K562 (cell line): ENCODE results near the gene AIFM1. TPM values are rescaled to one million over a fixed set of nuclear protein-coding genes. Genes with fewer than 3 reads are reported as not detected.
A peak's percentile ranks its signal among the peaks of the same experiment; 100 is the strongest.

Experiments used
- ATF2 ChIP-seq: sonication (generic); formaldehyde crosslinking; IDR thresholded peaks from 2 replicates; pipeline ENCODE4 v1.8.1; 2022; ENCODE audit warnings: missing genetic modification reagents
- BRD4 ChIP-seq: fragments of 200-600 bp; sonication (generic); IDR thresholded peaks from 2 replicates; pipeline ENCODE4 v1.6.1; 2017; ENCODE audit warnings: inconsistent platforms
- BRF1 ChIP-seq: IDR thresholded peaks from 3 replicates; pipeline ENCODE4 v1.6.1; 2011; ENCODE audit warnings: borderline replicate concordance, mild to moderate bottlenecking; ENCODE audit not compliant: insufficient read length; ENCODE audit errors: extremely low read depth
- CBFB ChIP-seq: sonication (generic); formaldehyde crosslinking; IDR thresholded peaks from 2 replicates; pipeline ENCODE4 v1.4.0; 2020; ENCODE audit warnings: mild to moderate bottlenecking, missing genetic modification reagents
- FOXM1 ChIP-seq, 2 experiments: fragments of 450-650 bp in 1 of 2; sonication (generic) in 1 of 2; formaldehyde crosslinking in 1 of 2; IDR thresholded peaks; 2 replicates each; pipeline versions ENCODE4 v1.6.1 to v1.9.0; 2017 to 2022; ENCODE audit warnings: low read depth in 2 of 2, mild to moderate bottlenecking in 2 of 2, missing genetic modification reagents in 1 of 2, moderate library complexity in 1 of 2
- GMEB1 ChIP-seq: fragments of 250-450 bp; sonication (Bioruptor Pico); IDR thresholded peaks from 2 replicates; pipeline ENCODE4 v1.4.0; 2020; ENCODE audit warnings: mild to moderate bottlenecking
- JUND ChIP-seq, 2 experiments: IDR thresholded peaks; 2 replicates in 1 of 2; 3 replicates in 1 of 2; pipeline ENCODE4 v1.6.1; 2011; ENCODE audit warnings: borderline replicate concordance in 2 of 2, low read depth in 2 of 2, low read length in 2 of 2, improper control_type of control experiment in 1 of 2, missing biosample characterization in 1 of 2, missing genetic modification characterization in 1 of 2, missing genetic modification reagents in 1 of 2
- MAFF ChIP-seq: IDR thresholded peaks from 2 replicates; pipeline ENCODE4 v1.6.1; 2012; ENCODE audit warnings: low read length, improper control_type of control experiment
- MYC ChIP-seq, 2 experiments: fragments of 250-450 bp in 1 of 2; sonication (Bioruptor Pico) in 1 of 2; IDR thresholded peaks; 2 replicates each; pipeline versions ENCODE4 v1.5.1 to v1.6.1; 2012 to 2021; ENCODE audit warnings: low read depth in 2 of 2, borderline replicate concordance in 1 of 2, improper control_type of control experiment in 1 of 2, low read length in 1 of 2, mild to moderate bottlenecking in 1 of 2, moderate library complexity in 1 of 2
- NFIC ChIP-seq: fragments of 450-650 bp; IDR thresholded peaks from 2 replicates; pipeline ENCODE4 v1.6.1; 2017; ENCODE audit warnings: mild to moderate bottlenecking, inconsistent platforms
- NR1H2 ChIP-seq: sonication (generic); formaldehyde crosslinking; IDR thresholded peaks from 2 replicates; pipeline ENCODE4 v1.4.0; 2020; ENCODE audit warnings: mild to moderate bottlenecking, missing genetic modification reagents
- OTX1 ChIP-seq: fragments of 450-650 bp; formaldehyde crosslinking; IDR thresholded peaks from 2 replicates; pipeline ENCODE4 v1.4.0; 2022; ENCODE audit warnings: mild to moderate bottlenecking
- PREB ChIP-seq: sonication (generic); formaldehyde crosslinking; IDR thresholded peaks from 2 replicates; pipeline ENCODE4 v1.8.1; 2023; ENCODE audit warnings: mild to moderate bottlenecking, missing genetic modification reagents
- TSHZ1 ChIP-seq: fragments of 250-450 bp; sonication (Bioruptor Pico); IDR thresholded peaks from 2 replicates; pipeline ENCODE4 v1.4.0; 2020; ENCODE audit warnings: mild to moderate bottlenecking, moderate library complexity
- ZBTB26 ChIP-seq: fragments of 450-650 bp; formaldehyde crosslinking; IDR thresholded peaks from 2 replicates; pipeline ENCODE4 v1.4.0; 2022; ENCODE audit warnings: missing genetic modification characterization
- ZNF282 ChIP-seq: sonication (generic); formaldehyde crosslinking; IDR thresholded peaks from 2 replicates; pipeline ENCODE4 v1.8.1; 2023; ENCODE audit warnings: missing genetic modification reagents
- ZNF668 ChIP-seq: fragments of 250-450 bp; sonication (Bioruptor Pico); IDR thresholded peaks from 2 replicates; pipeline ENCODE4 v1.8.0; 2022; ENCODE audit warnings: mild to moderate bottlenecking, inconsistent platforms
- polyA plus RNA-seq, 8 experiments: library from polyadenylated mRNA; depleted of rRNA in 4 of 8; stranded (reverse) in 5 of 8; unstranded in 3 of 8; fragments of >200 nt; fragmentation: Nextera tagmentation in 2 of 8; fragmentation: Illumina TruSeq in 1 of 8; extraction: Ambion mirVana in 2 of 8; extraction: Trizol in 1 of 8; gene quantifications; 2 replicates each; pipeline versions ENCODE4 v1.2.1 to v1.2.3, GENCODE V29; 2011 to 2014; ENCODE audit warnings: inconsistent platforms in 1 of 8, missing spikeins in 1 of 8
- total RNA-seq, 7 experiments: library from RNA; depleted of rRNA in 6 of 7; stranded (reverse); fragments of >200 nt in 6 of 7; fragmentation: Illumina TruSeq in 2 of 7; extraction: Trizol in 2 of 7; gene quantifications; 2 replicates each; pipeline versions ENCODE4 v1.2.1 to v1.2.3, GENCODE V29; 2011 to 2021; ENCODE audit warnings: low replicate concordance in 1 of 7

The AIFM1 gene
- total and polyA plus RNA-seq, 9 of the 15 experiments (the other 6 are each of a cell fraction or from before 2014, with no cell fraction given): 51.0 to 117 (median 91.2) TPM

GRCh38 chrX:130179579-130180215 is 14.1 kb upstream of the AIFM1 start (continued):
- TF ChIP-seq NFIC (peak; percentile 99), NR1H2 (no peak), MYC (IDR thresholded peaks at IDR 0.05; ENCODE audit: low read depth, low read length) (peak; percentile 40; the same call in 1 of the 2 replicates), MYC (CRISPR knock-in tag; IDR thresholded peaks at IDR 0.05; ENCODE audit: borderline replicate concordance, low read depth) (no peak), GMEB1 (CRISPR knock-in tag) (no peak), BRF1 (no peak), BRD4 (no peak), MAFF (peak; percentile 79), ZNF282 (CRISPR knock-in tag) (no peak), ZBTB26 (no peak), ATF2 (no peak), CBFB (CRISPR knock-in tag) (0 out of 2 replicates have a peak, but pooled peaks have one; percentile 64), FOXM1 (IDR thresholded peaks at IDR 0.05; ENCODE audit: low read depth) (peak; percentile 96), FOXM1 (CRISPR knock-in tag; IDR thresholded peaks at IDR 0.05; ENCODE audit: low read depth) (no peak), JUND (IDR thresholded peaks at IDR 0.05; ENCODE audit: borderline replicate concordance, low read depth, low read length) (peak; percentile 90), JUND (tag; IDR thresholded peaks at IDR 0.05; ENCODE audit: borderline replicate concordance, low read depth, low read length) (peak; percentile 78; the same call in 2 of the 3 replicates), OTX1 (no peak), ZNF668 (no peak), TSHZ1 (no peak), PREB (CRISPR knock-in tag) (no peak)
